Chondrocyte (in vitro differentiated cells): Measurements from ENCODE around the gene ENOX2. TPM values are rescaled to one million over a fixed set of nuclear protein-coding genes. Genes with fewer than 3 reads are reported as not detected.

ENCODE experiments used
- DNase-seq: peaks from one replicate; pipeline ENCODE4 v3.0.0; 2021; ENCODE audit warnings: mixed read lengths, low spot score
- H3K27ac Mint-ChIP-seq: one replicate; pipeline ENCODE4 v1.8.0; 2021; ENCODE audit warnings: mild to moderate bottlenecking, moderate library complexity, mixed read lengths; ENCODE audit not compliant: unreplicated experiment
- H3K27me3 Mint-ChIP-seq: 2 replicates; pipeline ENCODE4 v1.8.0; 2021; ENCODE audit warnings: low read depth, mixed read lengths
- H3K36me3 Mint-ChIP-seq: 2 replicates; pipeline ENCODE4 v1.8.0; 2021; ENCODE audit warnings: low read depth, mixed read lengths
- H3K4me1 Mint-ChIP-seq: 2 replicates; pipeline ENCODE4 v1.8.0; 2021; ENCODE audit warnings: low read depth, mild to moderate bottlenecking, mixed read lengths
- H3K4me3 Mint-ChIP-seq: one replicate; pipeline ENCODE4 v1.8.0; 2021; ENCODE audit warnings: mild to moderate bottlenecking, moderate library complexity, mixed read lengths; ENCODE audit not compliant: unreplicated experiment
- H3K9me3 Mint-ChIP-seq: 2 replicates; pipeline ENCODE4 v1.8.0; 2021; ENCODE audit warnings: low read depth, mixed read lengths
- total RNA-seq: library from RNA; stranded (reverse); gene quantifications from 3 replicates; pipeline ENCODE4 v1.2.1, GENCODE V29; 2021
- TF ChIP-seq, protein P1 (sequence below): fragments of 200-600 bp; sonication (generic); IDR thresholded peaks from 2 replicates; pipeline ENCODE4 v1.5.0; 2021; ENCODE audit warnings: antibody characterized with exemption, mild to moderate bottlenecking, moderate library complexity

Gene ENOX2
- total RNA-seq, 1 donor from 2014 or later, result 13.7 TPM

DNA sequence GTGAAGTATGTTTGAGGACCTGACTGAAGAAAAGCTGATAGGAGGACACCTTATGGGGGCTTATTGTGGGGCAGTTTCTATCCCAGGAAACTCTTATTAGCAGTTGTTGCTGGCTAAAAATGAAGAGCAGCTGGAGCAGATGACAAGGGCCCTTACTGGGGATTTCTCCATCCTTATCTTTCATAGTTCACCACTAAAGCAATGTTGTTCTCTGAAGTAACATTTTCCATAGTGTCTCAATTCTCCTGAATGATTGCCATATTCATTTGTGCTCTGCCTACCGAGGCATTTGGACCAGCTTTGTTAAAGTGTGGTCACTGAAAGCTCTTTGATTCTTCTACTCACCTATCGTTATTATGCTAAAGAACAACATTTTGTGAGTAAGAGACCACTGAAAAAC lies 7.7 kb downstream of the ENOX2 start:
- Mint-ChIP-seq H3K27ac (no peak overlapping the region), H3K4me1 (peaks cover 41% of the 10 kb centered on the region), H3K36me3 (no peaks in the 10 kb centered on the region), H3K27me3 (no peaks in the 10 kb centered on the region), H3K4me3 (no peak overlapping the region), H3K9me3 (no peaks in the 10 kb centered on the region)
- TF ChIP-seq, protein P1, sequence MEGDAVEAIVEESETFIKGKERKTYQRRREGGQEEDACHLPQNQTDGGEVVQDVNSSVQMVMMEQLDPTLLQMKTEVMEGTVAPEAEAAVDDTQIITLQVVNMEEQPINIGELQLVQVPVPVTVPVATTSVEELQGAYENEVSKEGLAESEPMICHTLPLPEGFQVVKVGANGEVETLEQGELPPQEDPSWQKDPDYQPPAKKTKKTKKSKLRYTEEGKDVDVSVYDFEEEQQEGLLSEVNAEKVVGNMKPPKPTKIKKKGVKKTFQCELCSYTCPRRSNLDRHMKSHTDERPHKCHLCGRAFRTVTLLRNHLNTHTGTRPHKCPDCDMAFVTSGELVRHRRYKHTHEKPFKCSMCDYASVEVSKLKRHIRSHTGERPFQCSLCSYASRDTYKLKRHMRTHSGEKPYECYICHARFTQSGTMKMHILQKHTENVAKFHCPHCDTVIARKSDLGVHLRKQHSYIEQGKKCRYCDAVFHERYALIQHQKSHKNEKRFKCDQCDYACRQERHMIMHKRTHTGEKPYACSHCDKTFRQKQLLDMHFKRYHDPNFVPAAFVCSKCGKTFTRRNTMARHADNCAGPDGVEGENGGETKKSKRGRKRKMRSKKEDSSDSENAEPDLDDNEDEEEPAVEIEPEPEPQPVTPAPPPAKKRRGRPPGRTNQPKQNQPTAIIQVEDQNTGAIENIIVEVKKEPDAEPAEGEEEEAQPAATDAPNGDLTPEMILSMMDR, result no peak
- no peak for DNase-seq

GRCh38 chrX:130893356-130894085 lies 9.5 kb downstream of the ENOX2 start:
- Mint-ChIP-seq H3K4me1 (peaks cover 48% of the 10 kb centered on the region), H3K27ac (no peak overlapping the region), H3K4me3 (no peak overlapping the region), H3K9me3 (no peaks in the 10 kb centered on the region), H3K36me3 (no peaks in the 10 kb centered on the region), H3K27me3 (no peaks in the 10 kb centered on the region)
- no peak for DNase-seq
- TF ChIP-seq, protein P1, result no peak

DNA sequence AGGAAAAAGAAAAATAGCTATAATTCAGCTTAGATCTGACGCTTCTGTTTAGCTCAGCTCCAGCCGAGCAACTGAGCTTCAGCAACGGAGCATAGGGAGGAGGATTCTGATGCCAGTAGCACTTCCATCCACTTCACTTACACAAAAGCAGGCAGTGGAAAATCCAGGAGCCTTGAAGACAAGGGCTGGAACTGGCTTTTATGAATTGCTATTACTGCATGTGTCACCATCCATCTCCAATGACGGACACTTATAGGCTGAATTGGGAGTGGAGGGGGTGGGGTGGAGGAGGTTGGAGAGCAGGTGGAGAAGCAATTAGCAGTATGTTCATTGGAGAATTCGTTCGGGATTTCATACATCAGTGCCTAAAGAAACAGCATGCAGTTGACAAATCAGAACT lies 15.6 kb downstream of the ENOX2 start:
- no peak overlapping the region for H3K27ac Mint-ChIP-seq
- TF ChIP-seq, protein P1, result no peak
- no peak overlapping the region for H3K4me3 Mint-ChIP-seq
- H3K27me3 Mint-ChIP-seq, result no peaks in the 10 kb centered on the region
- no peaks in the 10 kb centered on the region for H3K9me3 Mint-ChIP-seq
- no peak for DNase-seq
- H3K4me1 Mint-ChIP-seq, result peaks cover 26% of the 10 kb centered on the region
- H3K36me3 Mint-ChIP-seq, result no peaks in the 10 kb centered on the region

- Mint-ChIP-seq H3K27ac (no peak overlapping the region), H3K27me3 (no peaks in the 10 kb centered on the region), H3K4me3 (no peak overlapping the region), H3K36me3 (no peaks in the 10 kb centered on the region), H3K4me1 (peaks cover 26% of the 10 kb centered on the region), H3K9me3 (no peaks in the 10 kb centered on the region)
- TF ChIP-seq, protein P1, result no peak
- DNase-seq, result no peak
These were observed 17.0 kb downstream of the ENOX2 start for GRCh38 chrX:130885996-130886395.

- Mint-ChIP-seq H3K4me3 (no peak overlapping the region), H3K27me3 (no peaks in the 10 kb centered on the region), H3K27ac (no peak overlapping the region), H3K4me1 (peaks cover 25% of the 10 kb centered on the region), H3K9me3 (no peaks in the 10 kb centered on the region), H3K36me3 (no peaks in the 10 kb centered on the region)
- TF ChIP-seq, protein P1, result no peak
- DNase-seq, result no peak
These were observed 17.5 kb downstream of the ENOX2 start for GRCh38 chrX:130885508-130885907.
